Natural killer cell (primary cell): ENCODE data around the gene PAM. TPM values are rescaled to one million over a fixed set of nuclear protein-coding genes. Genes with fewer than 3 reads are reported as not detected.
A peak's percentile ranks its signal among the peaks of the same experiment; 100 is the strongest.

Source experiments
- ATAC-seq, 3 donors: fragments of 150-1000 bp in 2 of 3; fragments of 200-7000 bp in 1 of 3; cut with Tn5 transposase; 1 replicate in 1 of 3; 2 replicates in 2 of 3; pipeline ENCODE4 v1.10.0; 2021; ENCODE audit warnings: mild to moderate bottlenecking in 2 of 3, moderate library complexity in 2 of 3
- DNase-seq, 2 donors: peaks; one replicate each; pipeline versions ENCODE4 v3.0.0 to v3.0.0-alpha.2; 2013 to 2021; ENCODE audit warnings: mixed read lengths in 1 of 2
- H3K27ac ChIP-seq: one replicate; pipeline ENCODE4 v1.5.1; 2013; ENCODE audit warnings: mild to moderate bottlenecking, low read length
- H3K27me3 ChIP-seq: one replicate; pipeline ENCODE4 v1.6.1; 2013; ENCODE audit warnings: low read length; ENCODE audit not compliant: control insufficient read depth, insufficient read depth
- H3K36me3 ChIP-seq: one replicate; pipeline ENCODE4 v1.6.1; 2013; ENCODE audit warnings: low read length; ENCODE audit not compliant: control insufficient read depth, insufficient read depth
- H3K4me1 ChIP-seq: one replicate; pipeline ENCODE4 v1.6.1; 2013; ENCODE audit warnings: low read length; ENCODE audit not compliant: control insufficient read depth, insufficient read depth
- H3K4me3 ChIP-seq: one replicate; pipeline ENCODE4 v1.5.1; 2013; ENCODE audit warnings: low read length
- H3K9me3 ChIP-seq: one replicate; pipeline ENCODE4 v1.6.1; 2013; ENCODE audit warnings: low read length; ENCODE audit not compliant: control insufficient read depth, insufficient read depth
- H3K27ac Mint-ChIP-seq, 2 donors: one replicate each; pipeline ENCODE4 v1.8.0; 2022; ENCODE audit warnings: mild to moderate bottlenecking in 2 of 2, mixed read lengths in 2 of 2, moderate library complexity in 1 of 2
- H3K27me3 Mint-ChIP-seq, 2 donors: one replicate each; pipeline ENCODE4 v1.8.0; 2022; ENCODE audit warnings: low read depth in 2 of 2, mixed read lengths in 2 of 2
- H3K36me3 Mint-ChIP-seq: one replicate; pipeline ENCODE4 v1.8.0; 2022; ENCODE audit warnings: mixed read lengths
- H3K4me1 Mint-ChIP-seq, 2 donors: one replicate each; pipeline ENCODE4 v1.8.0; 2022; ENCODE audit warnings: mixed read lengths in 2 of 2
- H3K4me3 Mint-ChIP-seq: one replicate; pipeline ENCODE4 v1.8.0; 2022; ENCODE audit warnings: mild to moderate bottlenecking, moderate library complexity, mixed read lengths
- H3K9me3 Mint-ChIP-seq, 2 donors: one replicate each; pipeline ENCODE4 v1.8.0; 2022; ENCODE audit warnings: mixed read lengths in 2 of 2
- CTCF ChIP-seq: fragments of 200-600 bp; IDR thresholded peaks from one replicate; pipeline ENCODE4 v1.8.0; 2022; ENCODE audit warnings: antibody characterized with exemption
- WGBS: methylation state at CpG from one replicate; pipeline ENCODE4 v1.1.7; 2013; ENCODE audit warnings: missing lambda C conversion rate; ENCODE audit not compliant: insufficient coverage; 5-methylcytosine and 5-hydroxymethylcytosine counted together
- intact Hi-C: fragments of 100-400 bp; cut with micrococcal nuclease; formaldehyde crosslinking; loops from one replicate; pipeline ENCODE4 v1.14.2; 2022
- total RNA-seq, 4 donors: library from RNA; stranded (reverse); fragments of 120-200 nt in 1 of 4; gene quantifications; one replicate each; pipeline versions ENCODE4 v1.2.3 to v1.2.4, GENCODE V29; 2013 to 2022

PAM gene
- total RNA-seq, 3 donors from 2014 or later (not counting 1 experiment from before 2014, with no cell fraction given) = 67.6 to 79.9 (median 75.3) TPM

- intact Hi-C loops = loop anchor here (1.0 to 5.0 kb wide), 3 partner anchors 9 to 99 kb away; partner anchors contain the start of gene PAM
- peak overlapping the region; percentile 39 for H3K27ac ChIP-seq
- no peak overlapping the region for H3K4me3 ChIP-seq
- Mint-ChIP-seq H3K36me3 (no peaks in the 10 kb centered on the region), H3K9me3 (no peaks in the 10 kb centered on the region), H3K4me1 (peaks cover 58 to 63% of the 10 kb centered on the region in 2 donors), H3K4me3 (peak overlapping the region; percentile 89), H3K27me3 (no peaks in the 10 kb centered on the region), H3K27ac (peak overlapping the region; percentile 91 to 92)
- ATAC-seq = peak; percentile 15 to 55 (median 47)
- no peaks in the 10 kb centered on the region for H3K27me3 ChIP-seq
- peaks cover 15% of the 10 kb centered on the region for H3K4me1 ChIP-seq
- peak in 1 of 2 donors; percentile 20 for DNase-seq
- H3K9me3 ChIP-seq = no peaks in the 10 kb centered on the region
- TF ChIP-seq CTCF = no peak
- 14% methylated on average over 4 of the region's 4 CpGs for WGBS
- no peaks in the 10 kb centered on the region for H3K36me3 ChIP-seq
Observed at GRCh38 chr5:102855681-102856388, 100.7 kb downstream of the PAM start.

GRCh38 chr5:102856389-102856777, 101.3 kb downstream of the PAM start:
- no peak overlapping the region for H3K4me3 ChIP-seq
- no peak for TF ChIP-seq CTCF
- 53% methylated on average over 1 of the region's 4 CpGs for WGBS
- peaks cover 63 to 64% of the 10 kb centered on the region in 2 donors for H3K4me1 Mint-ChIP-seq
- no peaks in the 10 kb centered on the region for H3K9me3 ChIP-seq
- peak overlapping the region; percentile 91 to 92 for H3K27ac Mint-ChIP-seq
- no peaks in the 10 kb centered on the region for H3K27me3 ChIP-seq
- H3K9me3 Mint-ChIP-seq = no peaks in the 10 kb centered on the region
- H3K27me3 Mint-ChIP-seq = no peaks in the 10 kb centered on the region
- H3K36me3 Mint-ChIP-seq = no peaks in the 10 kb centered on the region
- ATAC-seq = peak in 1 of 3 donors; percentile 6
- intact Hi-C loops = loop anchor here (2.0 to 5.0 kb wide), 2 partner anchors 56 to 99 kb away; partner anchors contain the start of gene PAM
- H3K4me1 ChIP-seq = peaks cover 15% of the 10 kb centered on the region
- peak overlapping the region; percentile 89 for H3K4me3 Mint-ChIP-seq
- DNase-seq = no peak
- no peaks in the 10 kb centered on the region for H3K36me3 ChIP-seq
- peak overlapping the region; percentile 39 for H3K27ac ChIP-seq

DNA sequence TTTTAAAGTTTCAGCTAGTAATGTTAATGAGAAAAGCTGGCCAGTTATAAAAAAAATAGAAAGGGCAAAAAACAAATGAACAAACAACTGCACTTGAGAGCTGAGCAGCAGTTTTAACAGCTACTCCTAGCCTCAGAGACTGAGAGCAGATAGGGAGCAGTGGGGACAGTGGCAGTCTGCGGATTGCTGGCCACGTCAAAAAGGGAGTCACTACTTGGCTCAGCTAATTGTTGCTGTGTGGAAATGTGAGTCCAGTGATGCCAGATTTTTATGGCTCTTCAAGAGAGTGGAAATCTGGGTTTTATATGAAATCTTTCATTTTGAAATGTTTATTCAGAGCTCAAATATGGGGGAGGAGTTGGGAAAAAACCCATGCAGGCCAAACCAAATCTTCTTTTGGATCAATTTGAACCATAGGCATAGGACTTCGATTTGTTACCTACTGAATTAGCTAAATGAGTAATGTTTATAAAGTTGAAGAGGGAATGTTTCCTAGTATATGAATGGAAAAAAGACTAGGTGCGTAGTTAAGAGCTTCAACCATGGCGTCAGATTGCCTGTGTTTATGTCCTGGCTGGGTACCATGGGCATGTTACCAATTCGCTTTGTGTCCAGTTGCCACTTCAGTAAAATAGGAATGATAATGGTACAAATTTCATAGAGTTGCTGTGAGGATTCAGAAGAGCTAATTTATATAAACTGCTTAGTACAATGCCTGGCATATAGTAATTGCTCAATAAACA, 102.1 kb downstream of the PAM start:
- Histone ChIP-seq H3K9me3 (no peaks in the 10 kb centered on the region), H3K27me3 (no peaks in the 10 kb centered on the region), H3K4me1 (peaks cover 15% of the 10 kb centered on the region), H3K27ac (peak overlapping the region; percentile 43), H3K4me3 (no peak overlapping the region), H3K36me3 (no peaks in the 10 kb centered on the region)
- H3K9me3 Mint-ChIP-seq = no peaks in the 10 kb centered on the region
- no peak for DNase-seq
- no peaks in the 10 kb centered on the region for H3K36me3 Mint-ChIP-seq
- peaks cover 63 to 65% of the 10 kb centered on the region in 2 donors for H3K4me1 Mint-ChIP-seq
- no peak for ATAC-seq
- WGBS = 90% methylated on average over 6 of the region's 6 CpGs
- intact Hi-C loops = loop anchor here (2.0 to 5.0 kb wide), 2 partner anchors 56 to 100 kb away; partner anchors contain the start of gene PAM
- peak overlapping the region; percentile 91 to 92 for H3K27ac Mint-ChIP-seq
- H3K4me3 Mint-ChIP-seq = no peak overlapping the region
- no peak for TF ChIP-seq CTCF
- no peaks in the 10 kb centered on the region for H3K27me3 Mint-ChIP-seq
